PC-3 (cell line): ENCODE measurements around the gene PASK.

Experiments used
- EZH2 ChIP-seq: fragments of 300-600 bp; sonication (generic); IDR thresholded peaks from one replicate; pipeline ENCODE4 v1.6.1; 2017; ENCODE audit warnings: antibody characterized with exemption, mild to moderate bottlenecking, low read length; ENCODE audit not compliant: unreplicated experiment
- EZH2phosphoT487 ChIP-seq: fragments of 300-600 bp; sonication (generic); IDR thresholded peaks from 2 replicates; pipeline ENCODE4 v1.6.1; 2018; ENCODE audit warnings: mild to moderate bottlenecking, antibody characterized with exemption, low read length, borderline replicate concordance
- TF ChIP-seq, protein P1 (sequence below): fragments of 300-600 bp; sonication (generic); conservative IDR thresholded peaks from 2 replicates; pipeline ENCODE4 v1.5.1; 2017; ENCODE audit warnings: antibody characterized with exemption, low read depth, mild to moderate bottlenecking, low read length

DNA sequence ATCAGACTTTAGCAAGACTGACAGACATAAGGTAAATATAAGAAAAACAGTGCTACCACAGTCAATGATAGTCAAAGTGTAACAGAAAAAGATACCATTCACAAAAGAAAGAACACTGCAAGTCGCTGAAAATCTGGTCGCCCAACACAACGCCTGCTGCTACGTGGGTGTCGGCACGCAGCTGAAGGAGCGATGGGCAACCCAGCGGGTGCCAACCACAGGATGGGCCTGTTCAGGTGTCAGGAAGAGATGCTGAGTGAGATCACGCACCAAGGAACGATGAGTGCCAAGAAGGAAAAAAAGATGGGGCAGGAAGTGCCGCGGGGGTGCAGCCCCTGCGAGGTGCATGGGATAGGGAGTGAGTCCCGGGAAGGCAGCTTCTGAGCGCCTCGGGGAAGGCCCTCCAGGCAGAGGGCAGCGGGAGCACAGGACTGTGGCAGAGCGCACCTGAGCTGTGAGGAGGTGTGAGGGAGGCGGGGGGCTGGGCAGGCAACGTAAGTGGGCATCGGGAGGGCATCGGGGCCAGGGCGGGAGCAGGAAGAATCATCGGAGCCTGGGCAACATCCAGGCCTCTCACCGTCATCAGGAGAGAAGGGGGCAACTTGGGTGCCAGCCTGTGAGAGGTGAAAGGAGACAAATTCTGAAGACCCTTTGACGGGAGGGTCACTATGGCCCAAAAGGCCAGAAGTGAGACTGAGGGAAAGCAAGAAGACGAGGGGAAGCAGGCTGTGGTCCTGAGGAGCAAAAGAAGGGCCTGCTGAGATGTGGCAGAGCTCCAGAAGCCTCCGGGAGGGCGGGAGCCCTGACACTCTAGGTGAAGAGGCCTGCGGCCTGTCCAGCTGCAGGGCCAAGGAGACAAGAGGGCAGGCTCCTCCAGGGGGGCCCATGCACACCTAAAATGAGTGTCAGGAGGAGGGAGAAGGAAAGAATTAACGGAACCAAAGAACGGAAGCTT is 32.4 kb downstream of the PASK start:
- TF ChIP-seq, protein P1, sequence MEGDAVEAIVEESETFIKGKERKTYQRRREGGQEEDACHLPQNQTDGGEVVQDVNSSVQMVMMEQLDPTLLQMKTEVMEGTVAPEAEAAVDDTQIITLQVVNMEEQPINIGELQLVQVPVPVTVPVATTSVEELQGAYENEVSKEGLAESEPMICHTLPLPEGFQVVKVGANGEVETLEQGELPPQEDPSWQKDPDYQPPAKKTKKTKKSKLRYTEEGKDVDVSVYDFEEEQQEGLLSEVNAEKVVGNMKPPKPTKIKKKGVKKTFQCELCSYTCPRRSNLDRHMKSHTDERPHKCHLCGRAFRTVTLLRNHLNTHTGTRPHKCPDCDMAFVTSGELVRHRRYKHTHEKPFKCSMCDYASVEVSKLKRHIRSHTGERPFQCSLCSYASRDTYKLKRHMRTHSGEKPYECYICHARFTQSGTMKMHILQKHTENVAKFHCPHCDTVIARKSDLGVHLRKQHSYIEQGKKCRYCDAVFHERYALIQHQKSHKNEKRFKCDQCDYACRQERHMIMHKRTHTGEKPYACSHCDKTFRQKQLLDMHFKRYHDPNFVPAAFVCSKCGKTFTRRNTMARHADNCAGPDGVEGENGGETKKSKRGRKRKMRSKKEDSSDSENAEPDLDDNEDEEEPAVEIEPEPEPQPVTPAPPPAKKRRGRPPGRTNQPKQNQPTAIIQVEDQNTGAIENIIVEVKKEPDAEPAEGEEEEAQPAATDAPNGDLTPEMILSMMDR: no peak
- TF ChIP-seq EZH2phosphoT487: no peak
- no peak for TF ChIP-seq EZH2
